Stimulated activated effector memory CD8-positive, alpha-beta T cell treated with anti-CD3 and anti-CD28 coated beads, Interleukin-12 subunit alpha, Interleukin-12 subunit beta, amount 100 ng/mL, for 72 hours (primary cell): ENCODE results near the gene FOXF1.
A peak's percentile ranks its signal among the peaks of the same experiment; 100 is the strongest.

Source experiments
- ATAC-seq: fragments of 150-1000 bp; cut with Tn5 transposase; 2 replicates; pipeline ENCODE4 v1.10.0; 2021
- DNase-seq, 2 donors: peaks; one replicate each; pipeline ENCODE4 v3.0.0; 2021 to 2022; ENCODE audit warnings: low spot score in 2 of 2
- H3K27ac Mint-ChIP-seq: one replicate; pipeline ENCODE4 v1.8.0; 2022; ENCODE audit warnings: mild to moderate bottlenecking, mixed read lengths
- H3K36me3 Mint-ChIP-seq: one replicate; pipeline ENCODE4 v1.8.0; 2022; ENCODE audit warnings: mild to moderate bottlenecking, mixed read lengths
- H3K4me1 Mint-ChIP-seq: one replicate; pipeline ENCODE4 v1.8.0; 2022; ENCODE audit warnings: mixed read lengths
- H3K4me3 Mint-ChIP-seq: one replicate; pipeline ENCODE4 v1.8.0; 2022; ENCODE audit warnings: mild to moderate bottlenecking, mixed read lengths
- H3K9me3 Mint-ChIP-seq: one replicate; pipeline ENCODE4 v1.8.0; 2022; ENCODE audit warnings: mixed read lengths

FOXF1 gene

DNA sequence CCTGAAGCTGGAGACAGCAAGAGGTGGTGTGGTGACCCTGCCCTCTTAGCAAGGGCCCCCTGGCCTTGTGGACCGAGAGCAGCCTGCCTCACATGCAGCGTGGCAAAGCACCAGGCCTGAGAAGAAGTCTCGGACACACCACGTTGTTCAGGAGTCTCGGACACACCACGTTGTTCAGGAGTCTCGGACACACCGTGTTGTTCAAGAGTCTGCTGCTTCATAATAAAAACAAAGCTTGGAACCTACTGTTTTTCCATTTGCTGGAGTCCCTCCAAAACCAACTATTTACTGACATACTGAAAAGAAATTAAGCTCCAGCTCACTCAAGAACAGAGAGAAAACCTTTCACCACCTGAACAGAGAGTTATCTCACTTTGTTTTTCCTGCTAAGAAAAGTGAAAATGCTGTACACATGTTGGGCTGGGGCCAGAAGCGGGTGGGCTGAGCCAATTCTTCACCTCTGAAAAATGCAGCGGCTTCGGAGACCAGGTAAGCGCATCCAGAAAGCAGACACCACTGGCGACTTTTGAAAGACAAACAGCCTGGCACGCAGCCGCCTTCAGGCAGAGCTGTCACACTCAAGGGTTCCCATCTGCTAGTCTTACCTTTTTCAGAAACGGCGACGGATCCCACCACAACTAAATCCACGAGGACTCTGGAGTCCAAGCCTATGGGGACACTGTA is 35.8 kb downstream of the FOXF1 start:
- Mint-ChIP-seq H3K4me3 (no peak overlapping the region), H3K27ac (no peak overlapping the region), H3K36me3 (peaks cover 45% of the 10 kb centered on the region), H3K4me1 (peaks cover 5% of the 10 kb centered on the region), H3K9me3 (no peaks in the 10 kb centered on the region)
- ATAC-seq (no peak), DNase-seq (no peak)

DNA sequence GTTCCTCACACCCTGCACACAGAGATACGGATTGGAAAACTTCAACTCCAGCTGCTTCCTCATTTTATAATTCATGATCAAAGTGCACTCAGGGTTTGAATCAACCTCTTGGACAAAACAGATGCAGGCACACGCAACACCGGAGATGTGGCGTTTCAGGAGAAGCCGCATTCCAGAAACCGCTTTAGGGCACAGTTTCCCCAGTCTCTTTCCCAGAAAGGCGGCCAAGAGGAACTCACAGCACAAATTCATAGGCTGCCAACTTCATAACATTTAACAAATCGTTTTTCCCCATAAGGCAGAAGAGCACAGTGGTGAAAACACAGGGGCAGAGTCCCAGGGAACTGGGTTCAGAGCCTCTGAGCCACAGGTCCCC is 36.3 kb downstream of the FOXF1 start:
- H3K4me3 Mint-ChIP-seq: no peak overlapping the region
- H3K27ac Mint-ChIP-seq: no peak overlapping the region
- no peak for DNase-seq
- peaks cover 5% of the 10 kb centered on the region for H3K4me1 Mint-ChIP-seq
- no peak for ATAC-seq
- H3K36me3 Mint-ChIP-seq: peaks cover 43% of the 10 kb centered on the region
- H3K9me3 Mint-ChIP-seq: no peaks in the 10 kb centered on the region

DNA sequence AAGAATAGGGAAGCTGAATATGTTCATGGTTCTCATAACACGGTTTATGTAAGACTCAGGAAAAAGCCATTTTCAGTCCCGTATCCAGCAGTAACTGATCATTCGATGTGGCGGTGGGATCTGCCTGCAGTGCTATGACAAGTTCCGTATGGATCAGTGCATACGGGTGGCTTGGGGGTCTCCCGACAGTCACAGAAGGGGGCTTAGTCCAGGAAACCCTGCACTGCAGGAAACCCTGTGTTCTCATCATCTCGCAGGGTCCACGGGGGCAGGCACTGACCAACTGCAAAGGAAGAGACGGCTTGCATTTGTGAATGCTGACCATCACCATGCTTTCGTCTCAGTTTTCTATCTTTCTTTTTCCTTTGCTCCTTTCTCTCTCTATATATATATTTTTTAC is 37.0 kb downstream of the FOXF1 start:
- ATAC-seq: no peak
- DNase-seq: no peak
- Mint-ChIP-seq H3K36me3 (peaks cover 40% of the 10 kb centered on the region), H3K4me3 (no peak overlapping the region), H3K4me1 (peaks cover 5% of the 10 kb centered on the region), H3K9me3 (no peaks in the 10 kb centered on the region), H3K27ac (no peak overlapping the region)

DNA sequence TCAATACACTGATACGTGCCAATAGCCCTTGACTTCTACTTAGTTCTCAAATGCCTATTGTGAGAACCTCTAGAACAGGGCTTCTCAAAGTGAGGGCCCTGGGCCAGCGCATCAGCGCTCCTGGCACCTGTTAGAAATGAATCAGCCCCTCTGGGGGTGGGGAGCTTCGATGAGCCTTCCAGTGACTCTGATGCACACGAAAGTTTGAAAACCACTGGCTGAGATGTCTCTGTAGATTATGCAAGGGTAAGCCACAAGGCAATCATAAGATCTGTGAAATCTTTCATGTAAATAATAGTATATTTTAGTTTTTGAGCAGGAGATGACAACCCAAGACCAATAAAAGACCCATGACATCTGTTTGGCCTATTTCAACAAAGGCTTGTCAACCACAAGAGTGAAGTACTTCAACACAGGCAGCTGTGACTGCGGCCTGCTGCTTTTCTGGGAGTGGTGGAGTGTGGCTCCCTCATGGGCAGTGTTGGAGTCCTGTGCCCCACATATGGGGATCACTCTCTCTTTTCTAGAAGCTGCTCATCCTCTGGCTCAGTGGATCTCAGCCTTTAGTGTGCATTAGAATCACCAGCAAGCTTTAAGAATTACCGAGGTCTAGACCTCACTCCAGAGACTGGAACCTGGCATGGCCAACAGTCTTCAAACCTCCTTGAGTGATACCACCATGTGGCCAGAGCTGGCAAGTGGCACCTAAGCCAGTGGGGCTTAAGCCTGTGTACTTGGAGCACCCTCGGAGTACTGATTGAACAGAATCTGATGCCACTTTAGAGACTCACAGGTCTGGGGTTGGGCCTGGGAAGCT is 39.0 kb downstream of the FOXF1 start:
- Mint-ChIP-seq H3K9me3 (no peaks in the 10 kb centered on the region), H3K4me3 (no peak overlapping the region), H3K4me1 (peaks cover 8% of the 10 kb centered on the region), H3K27ac (no peak overlapping the region), H3K36me3 (peaks cover 40% of the 10 kb centered on the region)
- ATAC-seq: peak; percentile 85
- DNase-seq: no peak

DNA sequence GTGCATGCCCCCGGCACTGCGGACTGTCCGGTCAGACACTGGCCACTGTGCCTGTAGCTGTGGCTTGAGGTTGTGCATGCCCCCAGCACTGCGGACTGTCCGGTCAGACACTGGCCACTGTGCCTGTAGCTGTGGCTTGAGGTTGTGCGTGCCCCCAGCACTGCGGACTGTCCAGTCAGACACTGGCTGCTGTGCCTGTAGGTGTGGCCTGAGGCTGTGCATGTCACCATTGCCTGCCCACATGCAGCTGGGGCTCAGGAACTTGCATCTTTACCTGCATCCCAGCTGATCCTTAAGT is 39.5 kb downstream of the FOXF1 start:
- DNase-seq: no peak
- no peaks in the 10 kb centered on the region for H3K9me3 Mint-ChIP-seq
- H3K36me3 Mint-ChIP-seq: peaks cover 44% of the 10 kb centered on the region
- peaks cover 9% of the 10 kb centered on the region for H3K4me1 Mint-ChIP-seq
- no peak for ATAC-seq
- no peak overlapping the region for H3K27ac Mint-ChIP-seq
- no peak overlapping the region for H3K4me3 Mint-ChIP-seq

DNA sequence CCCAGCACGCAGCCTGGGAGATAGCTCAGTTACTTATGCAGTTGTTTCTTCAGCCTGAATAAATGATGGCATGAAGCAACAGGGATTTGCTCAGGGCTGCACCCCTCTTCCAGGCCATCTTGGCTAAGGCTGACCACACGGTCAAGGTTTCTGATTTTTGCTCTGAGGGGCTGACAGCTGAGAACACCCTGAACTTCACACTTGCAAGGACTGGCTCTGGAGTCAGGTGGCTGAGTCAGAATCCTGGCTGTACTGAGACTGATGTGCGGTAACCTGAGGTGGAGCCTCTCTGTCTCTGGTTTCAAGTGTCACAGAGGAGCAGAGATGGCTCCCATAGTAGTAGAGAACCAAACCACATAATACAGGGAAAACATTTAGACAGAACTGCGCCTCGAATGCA is 40.0 kb downstream of the FOXF1 start:
- ATAC-seq: no peak
- H3K27ac Mint-ChIP-seq: no peak overlapping the region
- H3K4me1 Mint-ChIP-seq: peaks cover 14% of the 10 kb centered on the region
- H3K4me3 Mint-ChIP-seq: no peak overlapping the region
- no peak for DNase-seq
- peaks cover 48% of the 10 kb centered on the region for H3K36me3 Mint-ChIP-seq
- no peaks in the 10 kb centered on the region for H3K9me3 Mint-ChIP-seq

DNA sequence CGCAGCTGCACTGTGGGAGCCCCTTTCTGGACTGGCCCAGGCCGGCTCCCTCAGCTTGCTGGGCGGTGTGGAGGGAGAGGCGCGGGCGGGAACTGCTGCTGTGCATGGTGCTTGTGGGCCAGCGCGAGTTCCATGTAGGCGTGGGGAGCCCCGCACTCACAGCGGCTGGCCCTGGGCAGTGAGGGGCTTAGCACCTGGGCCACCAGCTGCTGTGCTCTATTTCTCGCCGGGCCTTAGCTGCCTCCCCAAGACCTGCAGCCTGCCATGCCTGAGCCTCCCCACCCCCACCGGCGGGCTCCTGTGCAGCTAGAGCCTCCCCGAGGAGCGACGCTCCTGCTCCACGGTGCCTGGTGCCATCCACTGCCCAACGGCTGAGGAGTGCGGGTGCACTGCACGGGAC is 43.0 kb downstream of the FOXF1 start:
- DNase-seq: no peak
- H3K36me3 Mint-ChIP-seq: peaks cover 25% of the 10 kb centered on the region
- ATAC-seq: no peak
- peak overlapping the region; percentile 92 for H3K4me3 Mint-ChIP-seq
- H3K4me1 Mint-ChIP-seq: peaks cover 21% of the 10 kb centered on the region
- H3K9me3 Mint-ChIP-seq: no peaks in the 10 kb centered on the region
- peak overlapping the region; percentile 99 for H3K27ac Mint-ChIP-seq

DNA sequence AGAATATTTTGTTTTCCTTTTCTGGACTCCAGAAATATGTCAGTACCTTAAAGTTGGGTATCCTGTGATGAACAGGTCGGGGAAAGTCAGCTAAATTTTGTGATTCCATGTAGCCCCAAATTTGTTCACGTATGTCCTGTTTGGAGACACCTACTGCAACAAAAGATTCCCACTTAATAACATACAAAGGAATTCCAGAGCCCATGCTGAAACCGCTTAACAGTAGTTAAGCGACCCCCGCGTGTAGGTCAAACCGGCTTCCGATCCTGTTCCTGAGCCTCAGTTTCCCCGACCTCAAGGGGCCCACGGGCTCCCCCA is 44.2 kb downstream of the FOXF1 start:
- Mint-ChIP-seq H3K4me3 (peak overlapping the region; percentile 92), H3K9me3 (no peaks in the 10 kb centered on the region), H3K36me3 (peaks cover 23% of the 10 kb centered on the region), H3K4me1 (peaks cover 21% of the 10 kb centered on the region), H3K27ac (peak overlapping the region; percentile 99)
- ATAC-seq (no peak), DNase-seq (no peak)

DNA sequence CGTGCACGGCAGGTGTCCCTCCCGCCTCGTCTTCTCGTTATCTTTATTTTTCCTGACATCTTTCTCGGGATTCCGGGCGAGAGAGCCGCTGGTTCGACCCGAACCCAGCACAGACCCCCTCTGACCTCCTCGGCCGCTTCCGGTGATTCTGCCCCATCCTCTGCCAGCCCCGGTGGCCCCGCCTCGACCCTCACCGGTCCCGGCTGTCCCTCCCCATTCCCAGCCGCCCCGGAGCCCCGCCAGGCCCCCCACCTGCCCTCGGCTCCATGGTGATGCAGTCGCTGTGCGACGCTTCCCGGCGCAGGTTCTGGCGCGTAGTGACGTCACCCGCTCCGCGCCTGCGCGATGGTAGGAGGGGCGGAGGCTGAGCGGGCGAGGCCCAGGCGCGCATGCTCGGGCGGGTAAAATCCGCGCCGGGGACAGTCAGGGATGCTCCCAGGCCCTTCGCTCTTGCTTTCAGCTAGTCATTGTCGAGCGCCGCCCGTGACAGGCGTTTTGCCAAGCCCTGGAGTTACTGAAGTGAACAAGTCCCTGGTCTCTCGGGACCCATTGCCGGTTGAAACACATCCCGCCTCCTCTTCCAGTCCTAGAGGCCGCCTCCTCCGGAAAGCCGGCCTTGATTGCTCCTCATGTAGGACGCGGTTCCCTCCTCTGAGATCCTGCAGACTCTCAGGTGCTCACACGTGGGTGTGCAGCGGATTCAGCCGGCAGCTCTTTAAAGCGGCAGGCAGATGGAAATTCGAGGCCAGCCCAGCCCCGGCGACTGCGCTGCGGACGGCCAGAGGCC is 44.8 kb downstream of the FOXF1 start, which contains the start of gene MTHFSD:
MTHFSD (minus strand) TSS at position 319 of the 787 bp plus-strand sequence; CDS start at position 268, 51 bp downstream.
- peak within 1 kb of the TSS; percentile 92 for H3K4me3 Mint-ChIP-seq
- peak; percentile 94 for ATAC-seq
- peaks cover 23% of the 10 kb centered on the region for H3K36me3 Mint-ChIP-seq
- peaks cover 21% of the 10 kb centered on the region for H3K4me1 Mint-ChIP-seq
- peak within 1 kb of the TSS; percentile 99 for H3K27ac Mint-ChIP-seq
- peak; percentile 98 to 99 for DNase-seq
- no peaks in the 10 kb centered on the region for H3K9me3 Mint-ChIP-seq

DNA sequence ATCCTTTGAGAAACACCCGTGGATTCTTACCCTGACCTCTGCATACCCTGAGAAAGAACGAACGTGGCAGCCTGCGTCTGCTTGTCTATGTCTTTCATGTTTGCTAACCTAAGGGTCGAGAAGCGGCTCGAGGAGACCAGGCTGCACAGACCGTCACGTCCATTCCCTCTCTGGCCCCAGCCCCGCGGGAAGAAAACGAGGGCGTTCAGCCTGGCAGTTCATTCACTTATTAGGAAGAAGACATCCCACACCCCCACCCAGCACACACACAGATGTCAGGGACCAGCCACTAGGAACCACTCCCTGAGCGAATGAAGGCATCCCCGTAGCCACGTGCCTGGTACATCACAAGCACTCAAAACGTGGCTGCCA is 45.4 kb downstream of the FOXF1 start:
- H3K36me3 Mint-ChIP-seq: peaks cover 23% of the 10 kb centered on the region
- peak overlapping the region; percentile 92 for H3K4me3 Mint-ChIP-seq
- no peak for DNase-seq
- no peaks in the 10 kb centered on the region for H3K9me3 Mint-ChIP-seq
- no peak for ATAC-seq
- H3K4me1 Mint-ChIP-seq: peaks cover 21% of the 10 kb centered on the region
- peak overlapping the region; percentile 99 for H3K27ac Mint-ChIP-seq

DNA sequence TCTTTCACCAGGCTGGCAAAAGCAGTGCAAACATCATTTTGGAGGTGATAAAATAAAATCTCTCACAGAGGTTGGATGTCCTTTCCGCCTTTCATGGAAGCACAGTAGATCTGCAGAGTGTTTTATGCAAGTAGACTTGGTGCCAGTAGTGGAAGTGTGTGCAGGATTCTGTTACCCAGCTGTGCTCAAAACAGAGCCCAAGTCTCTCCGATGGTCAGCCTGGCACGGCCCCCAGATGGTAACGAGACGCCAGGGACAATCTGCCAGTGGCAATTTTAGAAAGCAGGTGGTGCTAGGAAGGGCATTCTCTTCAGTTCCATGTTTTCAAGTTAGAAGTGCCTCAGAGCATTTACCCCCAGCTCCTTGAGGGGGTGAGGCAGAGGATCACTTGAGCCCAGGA is 46.2 kb downstream of the FOXF1 start:
- Mint-ChIP-seq H3K4me3 (peak overlapping the region; percentile 92), H3K27ac (peak overlapping the region; percentile 99)
- DNase-seq: no peak

DNA sequence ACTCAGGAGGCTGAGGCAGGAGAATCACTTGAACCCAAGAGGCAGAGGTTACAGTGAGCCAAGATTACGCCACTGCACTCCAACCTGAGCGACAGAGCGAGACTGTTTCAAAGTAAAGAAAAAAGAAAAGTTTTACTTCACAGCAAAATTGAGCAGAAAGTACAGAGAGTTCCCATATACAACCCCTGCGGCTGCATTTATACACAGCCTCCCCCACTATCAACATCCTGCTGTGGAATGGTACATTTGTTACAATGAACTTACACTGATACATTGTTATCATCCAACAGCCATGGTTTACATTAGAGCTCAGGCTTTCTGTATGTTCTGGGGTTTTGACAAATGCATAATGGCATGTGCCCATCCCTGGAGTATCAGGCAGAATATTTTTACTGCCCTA is 47.3 kb downstream of the FOXF1 start:
- Mint-ChIP-seq H3K9me3 (no peaks in the 10 kb centered on the region), H3K36me3 (peaks cover 17% of the 10 kb centered on the region), H3K4me1 (peaks cover 21% of the 10 kb centered on the region), H3K27ac (no peak overlapping the region), H3K4me3 (no peak overlapping the region)
- no peak for ATAC-seq
- no peak for DNase-seq

More for the DNA sequence above, 46.2 kb downstream of the FOXF1 start:
- Mint-ChIP-seq H3K4me1 (peaks cover 21% of the 10 kb centered on the region), H3K36me3 (peaks cover 21% of the 10 kb centered on the region), H3K9me3 (no peaks in the 10 kb centered on the region)
- no peak for ATAC-seq

DNA sequence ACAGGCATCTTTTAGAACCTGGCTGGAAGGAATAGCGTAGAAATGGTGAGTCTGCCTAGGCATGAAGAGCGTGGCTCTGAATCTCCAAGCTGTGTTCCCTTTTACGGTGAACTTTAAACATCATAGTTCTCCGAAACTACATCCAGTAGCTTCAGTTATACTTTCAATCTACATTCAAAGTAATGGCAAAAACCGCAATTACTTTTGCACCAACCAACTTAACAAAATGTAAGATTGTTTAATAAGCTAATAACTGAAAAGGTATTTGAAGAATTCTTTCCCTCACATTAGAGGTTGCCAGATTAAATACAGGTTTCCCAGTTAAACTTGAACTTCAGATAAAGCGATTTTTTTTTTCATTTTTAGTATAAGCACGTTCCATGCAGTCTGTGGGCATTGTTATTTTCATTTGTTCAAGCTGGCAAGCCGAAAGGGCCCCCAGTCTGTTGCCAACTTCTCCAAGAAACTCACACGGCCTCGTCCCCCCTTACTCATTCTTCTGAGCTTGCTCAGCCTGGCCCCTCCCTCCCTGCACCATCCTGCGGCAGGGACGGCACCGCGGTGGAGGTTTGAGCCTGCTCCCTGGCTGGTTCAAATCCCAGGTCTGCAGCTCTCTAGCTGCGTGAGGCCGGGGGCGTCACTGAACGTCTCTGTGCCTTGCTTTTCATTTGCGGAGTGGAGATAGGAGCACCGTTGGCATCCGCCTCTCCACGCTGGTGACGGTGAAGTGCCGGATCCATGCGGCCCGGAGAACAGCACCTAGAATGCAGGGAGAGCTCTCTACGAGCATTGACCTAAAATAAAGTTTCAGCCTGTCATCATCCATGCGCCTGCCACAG is 48.2 kb downstream of the FOXF1 start:
- no peak overlapping the region for H3K27ac Mint-ChIP-seq
- ATAC-seq (no peak), DNase-seq (no peak)
- H3K9me3 Mint-ChIP-seq: no peaks in the 10 kb centered on the region
- peaks cover 16% of the 10 kb centered on the region for H3K36me3 Mint-ChIP-seq
- no peak overlapping the region for H3K4me3 Mint-ChIP-seq
- H3K4me1 Mint-ChIP-seq: peaks cover 22% of the 10 kb centered on the region

DNA sequence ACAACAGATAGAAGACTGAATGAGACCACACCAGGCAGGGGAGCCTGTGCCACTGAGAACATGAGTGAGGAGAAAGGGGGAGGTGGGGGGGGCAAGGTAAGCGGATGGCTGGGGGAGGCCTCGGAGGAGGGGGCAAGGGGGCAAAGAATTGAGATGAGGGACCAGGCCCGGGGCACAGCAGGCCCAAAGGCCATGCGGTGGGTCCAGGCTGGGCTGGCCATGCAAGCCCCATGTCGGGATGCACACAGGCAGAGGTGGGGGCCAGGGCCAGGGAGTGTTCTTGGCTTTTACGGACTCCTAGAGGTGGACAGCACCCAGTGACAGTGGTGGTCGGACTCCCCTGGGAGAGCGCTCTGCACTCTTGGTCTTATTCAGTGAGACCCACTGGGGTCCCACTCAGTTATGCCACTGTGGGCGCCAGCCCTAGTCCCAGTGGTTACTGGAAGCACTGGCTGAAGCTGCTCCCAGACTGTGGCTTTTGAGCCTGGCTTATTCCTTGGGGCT is 49.5 kb downstream of the FOXF1 start:
- Mint-ChIP-seq H3K4me1 (peaks cover 19% of the 10 kb centered on the region), H3K36me3 (peaks cover 5% of the 10 kb centered on the region), H3K9me3 (no peaks in the 10 kb centered on the region), H3K27ac (no peak overlapping the region), H3K4me3 (no peak overlapping the region)
- ATAC-seq: no peak
- DNase-seq: no peak

DNA sequence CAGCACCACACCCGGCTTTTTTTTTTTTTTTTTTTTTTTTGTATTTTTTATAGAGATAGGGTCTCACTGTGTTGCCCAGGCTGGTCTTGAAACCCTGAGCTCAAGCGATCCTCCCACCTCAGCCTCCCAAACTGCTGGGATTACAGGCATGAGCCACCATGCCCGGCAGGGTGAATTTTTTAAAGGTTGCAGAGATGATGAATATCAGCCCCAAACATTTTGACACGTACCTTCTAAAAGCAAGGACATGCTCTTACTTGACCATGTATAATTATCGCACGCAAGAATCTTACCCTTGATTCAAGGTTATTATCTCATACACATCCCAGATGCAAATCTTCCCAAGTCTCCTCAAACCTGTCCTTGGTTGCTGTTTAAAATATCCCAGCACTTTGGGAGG is 52.0 kb downstream of the FOXF1 start:
- no peak for ATAC-seq
- H3K36me3 Mint-ChIP-seq: no peaks in the 10 kb centered on the region
- H3K9me3 Mint-ChIP-seq: no peaks in the 10 kb centered on the region
- peaks cover 8% of the 10 kb centered on the region for H3K4me1 Mint-ChIP-seq
- no peak for DNase-seq
- no peak overlapping the region for H3K4me3 Mint-ChIP-seq
- no peak overlapping the region for H3K27ac Mint-ChIP-seq
